HepG2 (cell line): ENCODE measurements around the gene DTD2. TPM values are rescaled to one million over a fixed set of nuclear protein-coding genes. Genes with fewer than 3 reads are reported as not detected.

Experiments
- AGO2 ChIP-seq: fragments of 200-400 bp; formaldehyde crosslinking; optimal IDR thresholded peaks from 2 replicates; pipeline ENCODE3; 2017; ENCODE audit warnings: mild to moderate bottlenecking, low read depth, low read length, moderate library complexity
- ATF7 ChIP-seq, 2 experiments: fragments of 450-650 bp in 1 of 2; sonication (generic) in 1 of 2; formaldehyde crosslinking in 1 of 2; IDR thresholded peaks; 2 replicates each; pipeline versions ENCODE4 v1.4.0 to v1.6.1; 2016 to 2020; ENCODE audit warnings: antibody characterized with exemption in 1 of 2, mild to moderate bottlenecking in 1 of 2, missing genetic modification reagents in 1 of 2
- DRAP1 ChIP-seq: IDR thresholded peaks from 2 replicates; pipeline ENCODE4 v1.6.1; 2016; ENCODE audit warnings: missing genetic modification reagents, missing compliant biosample characterization
- ELF4 ChIP-seq: sonication (generic); formaldehyde crosslinking; IDR thresholded peaks from 2 replicates; pipeline ENCODE4 v1.5.0; 2020; ENCODE audit warnings: missing genetic modification reagents, mild to moderate bottlenecking, moderate library complexity, borderline replicate concordance
- ETV6 ChIP-seq: sonication (generic); formaldehyde crosslinking; conservative IDR thresholded peaks from 2 replicates; pipeline ENCODE4 v1.4.0; 2020; ENCODE audit warnings: missing genetic modification reagents
- HCFC1 ChIP-seq: fragments of 150-350 bp; IDR thresholded peaks from 2 replicates; pipeline ENCODE4 v1.6.1; 2014; ENCODE audit warnings: low read depth, low read length
- HMGXB4 ChIP-seq, 2 experiments: sonication (generic) in 1 of 2; formaldehyde crosslinking in 1 of 2; IDR thresholded peaks; 2 replicates each; pipeline versions ENCODE4 v1.4.0 to v1.6.1; 2018 to 2020; ENCODE audit warnings: missing genetic modification reagents in 2 of 2, borderline replicate concordance in 1 of 2, low read depth in 1 of 2, mild to moderate bottlenecking in 1 of 2, missing biosample characterization in 1 of 2
- HNRNPL ChIP-seq: fragments of 200-400 bp; formaldehyde crosslinking; IDR thresholded peaks from 2 replicates; pipeline ENCODE4 v1.6.1; 2017; ENCODE audit warnings: mild to moderate bottlenecking, low read depth, low read length
- ISL2 ChIP-seq: sonication (generic); formaldehyde crosslinking; IDR thresholded peaks from 2 replicates; pipeline ENCODE4 v1.5.0; 2020; ENCODE audit warnings: missing genetic modification reagents
- JUN ChIP-seq: sonication (generic); formaldehyde crosslinking; IDR thresholded peaks from 2 replicates; pipeline ENCODE4 v1.4.0; 2020; ENCODE audit warnings: mild to moderate bottlenecking, missing genetic modification reagents
- KLF16 ChIP-seq, 2 experiments: sonication (generic) in 1 of 2; formaldehyde crosslinking in 1 of 2; IDR thresholded peaks; 2 replicates each; pipeline versions ENCODE4 v1.6.1 to v1.8.0; 2016 to 2023; ENCODE audit warnings: missing genetic modification reagents in 2 of 2, missing compliant biosample characterization in 1 of 2
- NFE2L2 ChIP-seq: fragments of 150-350 bp; IDR thresholded peaks from 2 replicates; pipeline ENCODE4 v1.6.1; 2014; ENCODE audit warnings: low read length
- POLR2AphosphoS2 ChIP-seq: IDR thresholded peaks from 2 replicates; pipeline ENCODE4 v1.6.1; 2011; ENCODE audit warnings: low read depth, low read length, improper control_type of control experiment
- TRIM24 ChIP-seq: sonication (generic); formaldehyde crosslinking; IDR thresholded peaks from 2 replicates; pipeline ENCODE4 v1.8.0; 2022; ENCODE audit warnings: mild to moderate bottlenecking, missing genetic modification reagents
- ZFP36 ChIP-seq: fragments of 150-350 bp; IDR thresholded peaks from 2 replicates; pipeline ENCODE4 v1.6.1; 2018; ENCODE audit warnings: borderline replicate concordance, low read length, low read depth; ENCODE audit not compliant: partially characterized antibody
- ZNF20 ChIP-seq: sonication (generic); formaldehyde crosslinking; IDR thresholded peaks from 2 replicates; pipeline ENCODE4 v1.4.0; 2020; ENCODE audit warnings: mild to moderate bottlenecking, moderate library complexity, missing genetic modification reagents
- ZNF276 ChIP-seq: sonication (generic); formaldehyde crosslinking; IDR thresholded peaks from 2 replicates; pipeline ENCODE4 v1.4.0; 2020; ENCODE audit warnings: mild to moderate bottlenecking, low read depth, missing genetic modification reagents
- ZNF580 ChIP-seq: IDR thresholded peaks from 2 replicates; pipeline ENCODE4 v1.6.1; 2016; ENCODE audit warnings: low read depth, borderline replicate concordance
- ZNF766 ChIP-seq: sonication (generic); formaldehyde crosslinking; IDR thresholded peaks from 2 replicates; pipeline ENCODE4 v1.5.0; 2020; ENCODE audit warnings: missing genetic modification reagents, borderline replicate concordance
- polyA plus RNA-seq, 8 experiments: library from polyadenylated mRNA; depleted of rRNA in 3 of 8; stranded (reverse) in 7 of 8; unstranded in 1 of 8; fragments of >200 nt; fragmentation: Illumina TruSeq in 4 of 8; extraction: Trizol in 4 of 8; gene quantifications; 2 replicates each; pipeline versions ENCODE4 v1.2.1 to v1.2.3, GENCODE V29; 2011 to 2016; ENCODE audit warnings: low read depth in 4 of 8, missing spikeins in 1 of 8, mixed read lengths in 1 of 8; ENCODE audit not compliant: insufficient read depth in 1 of 8
- total RNA-seq, 5 experiments: library from RNA; depleted of rRNA; stranded (reverse); fragments of >200 nt; fragmentation: Illumina TruSeq; extraction: Trizol; gene quantifications; 2 replicates each; pipeline ENCODE4 v1.2.3, GENCODE V29; 2016; ENCODE audit warnings: low read depth in 1 of 5

Gene DTD2
- total and polyA plus RNA-seq, 2 of the 13 experiments (the other 11 are each of a cell fraction or from before 2014, with no cell fraction given) = 22.3 to 49.8 TPM

- 0 out of 2 replicates have a peak, but pooled peaks have one; percentile 71 for TF ChIP-seq ZNF580 (CRISPR knock-in tag)
- no peak for TF ChIP-seq HCFC1
- TF ChIP-seq HNRNPL = no peak
- TF ChIP-seq POLR2AphosphoS2 = no peak
- TF ChIP-seq ZNF276 (CRISPR knock-in tag) = no peak
- no peak; the same call in 1 of the 2 replicates for TF ChIP-seq NFE2L2
- no peak; a peak in 1 of 4 replicates for TF ChIP-seq HMGXB4 (CRISPR knock-in tag; IDR thresholded peaks at IDR 0.05; ENCODE audit: borderline replicate concordance in 1 of 2, low read depth in 1 of 2)
- peak; percentile 66; the same call in 1 of the 2 replicates for TF ChIP-seq ELF4 (CRISPR knock-in tag)
- TF ChIP-seq JUN (CRISPR knock-in tag) = peak; percentile 78; the same call in 1 of the 2 replicates
- TF ChIP-seq ZFP36 = no peak
- no peak for TF ChIP-seq ISL2 (CRISPR knock-in tag)
- TF ChIP-seq AGO2 = no peak
- TF ChIP-seq KLF16 (CRISPR knock-in tag; IDR thresholded peaks at IDR 0.05) = 0 out of 4 replicates have a peak, but pooled peaks of 1 of the 2 experiments have one; percentile 56
- no peak; the same call in 1 of the 2 replicates for TF ChIP-seq DRAP1 (CRISPR knock-in tag)
- TF ChIP-seq ZNF766 (CRISPR knock-in tag) = no peak
- TF ChIP-seq ETV6 = no peak
- TF ChIP-seq TRIM24 (CRISPR knock-in tag) = no peak
- TF ChIP-seq ZNF20 (CRISPR knock-in tag) = no peak
- TF ChIP-seq ATF7 (IDR thresholded peaks at IDR 0.05) = peak; percentile 99
- no peak for TF ChIP-seq ATF7 (CRISPR knock-in tag; IDR thresholded peaks at IDR 0.05)
Measured at GRCh38 chr14:31457665-31458659, 656 bp upstream of the DTD2 start (continued).
